HepG2 (cell line): Measurements from ENCODE around the gene FAM131C. TPM values are rescaled to one million over a fixed set of nuclear protein-coding genes. Genes with fewer than 3 reads are reported as not detected.

Experiments used
- DRAP1 ChIP-seq: IDR thresholded peaks from 2 replicates; pipeline ENCODE4 v1.6.1; 2016; ENCODE audit warnings: missing genetic modification reagents, missing compliant biosample characterization
- ESRRA ChIP-seq: sonication (generic); formaldehyde crosslinking; IDR thresholded peaks from 2 replicates; pipeline ENCODE4 v1.5.1; 2020; ENCODE audit warnings: mild to moderate bottlenecking, low read depth, missing genetic modification reagents
- ETV5 ChIP-seq: IDR thresholded peaks from 2 replicates; pipeline ENCODE4 v1.6.1; 2018; ENCODE audit warnings: missing biosample characterization, missing genetic modification reagents, inconsistent platforms, borderline replicate concordance
- GATAD1 ChIP-seq: IDR thresholded peaks from 2 replicates; pipeline ENCODE4 v1.6.1; 2016; ENCODE audit warnings: missing genetic modification reagents, missing compliant biosample characterization
- HMGA1 ChIP-seq: sonication (generic); formaldehyde crosslinking; conservative IDR thresholded peaks from 2 replicates; pipeline ENCODE4 v1.4.0; 2020; ENCODE audit warnings: missing genetic modification reagents
- JUND ChIP-seq: sonication (generic); formaldehyde crosslinking; IDR thresholded peaks from 2 replicates; pipeline ENCODE4 v1.8.0; 2022; ENCODE audit warnings: mild to moderate bottlenecking, missing genetic modification reagents
- NCOR1 ChIP-seq: fragments of 200-600 bp; sonication (generic); IDR thresholded peaks from 2 replicates; pipeline ENCODE4 v1.7.0; 2017; ENCODE audit warnings: antibody characterized with exemption, low read length, borderline replicate concordance
- NR2F6 ChIP-seq, 2 experiments: IDR thresholded peaks; 2 replicates each; pipeline ENCODE4 v1.6.1; 2016; ENCODE audit warnings: antibody characterized with exemption in 1 of 2, mild to moderate bottlenecking in 1 of 2
- RBM39 ChIP-seq: fragments of 200-400 bp; formaldehyde crosslinking; IDR thresholded peaks from one replicate; pipeline ENCODE4 v1.6.1; 2018; ENCODE audit warnings: antibody characterized with exemption, mild to moderate bottlenecking, low read depth, low read length; ENCODE audit not compliant: poor library complexity, severe bottlenecking
- RXRB ChIP-seq: IDR thresholded peaks from 2 replicates; pipeline ENCODE4 v1.6.1; 2016; ENCODE audit warnings: borderline replicate concordance, missing genetic modification reagents, missing compliant biosample characterization
- SMAD1 ChIP-seq: sonication (generic); formaldehyde crosslinking; IDR thresholded peaks from 2 replicates; pipeline ENCODE4 v1.4.0; 2020; ENCODE audit warnings: missing genetic modification reagents, low read depth, mild to moderate bottlenecking, borderline replicate concordance
- ZBED4 ChIP-seq: sonication (generic); formaldehyde crosslinking; IDR thresholded peaks from 2 replicates; pipeline ENCODE4 v1.4.0; 2020; ENCODE audit warnings: missing genetic modification reagents, borderline replicate concordance
- ZBTB2 ChIP-seq: sonication (generic); formaldehyde crosslinking; IDR thresholded peaks from 2 replicates; pipeline ENCODE4 v1.8.0; 2022; ENCODE audit warnings: low read depth, missing genetic modification reagents
- ZFP36L1 ChIP-seq: sonication (generic); formaldehyde crosslinking; IDR thresholded peaks from 2 replicates; pipeline ENCODE4 v1.8.0; 2022; ENCODE audit warnings: mild to moderate bottlenecking, missing genetic modification reagents, moderate library complexity
- ZFYVE20 ChIP-seq: sonication (generic); formaldehyde crosslinking; IDR thresholded peaks from 2 replicates; pipeline ENCODE4 v1.8.0; 2023; ENCODE audit warnings: low read depth, mild to moderate bottlenecking, moderate library complexity, missing genetic modification reagents, borderline replicate concordance
- ZKSCAN5 ChIP-seq: sonication (generic); formaldehyde crosslinking; IDR thresholded peaks from 2 replicates; pipeline ENCODE4 v1.5.1; 2020; ENCODE audit warnings: mild to moderate bottlenecking, missing genetic modification reagents
- ZNF225 ChIP-seq: sonication (generic); formaldehyde crosslinking; IDR thresholded peaks from 2 replicates; pipeline ENCODE4 v1.4.0; 2020; ENCODE audit warnings: mild to moderate bottlenecking, missing genetic modification reagents
- ZNF710 ChIP-seq: sonication (generic); formaldehyde crosslinking; IDR thresholded peaks from 2 replicates; pipeline ENCODE4 v1.5.0; 2020; ENCODE audit warnings: mild to moderate bottlenecking, missing genetic modification reagents, borderline replicate concordance
- ZNF724P ChIP-seq: sonication (generic); formaldehyde crosslinking; IDR thresholded peaks from 2 replicates; pipeline ENCODE4 v1.8.0; 2022; ENCODE audit warnings: missing genetic modification reagents, borderline replicate concordance
- polyA plus RNA-seq, 8 experiments: library from polyadenylated mRNA; depleted of rRNA in 3 of 8; stranded (reverse) in 7 of 8; unstranded in 1 of 8; fragments of >200 nt; fragmentation: Illumina TruSeq in 4 of 8; extraction: Trizol in 4 of 8; gene quantifications; 2 replicates each; pipeline versions ENCODE4 v1.2.1 to v1.2.3, GENCODE V29; 2011 to 2016; ENCODE audit warnings: low read depth in 4 of 8, missing spikeins in 1 of 8, mixed read lengths in 1 of 8; ENCODE audit not compliant: insufficient read depth in 1 of 8
- total RNA-seq, 5 experiments: library from RNA; depleted of rRNA; stranded (reverse); fragments of >200 nt; fragmentation: Illumina TruSeq; extraction: Trizol; gene quantifications; 2 replicates each; pipeline ENCODE4 v1.2.3, GENCODE V29; 2016; ENCODE audit warnings: low read depth in 1 of 5

FAM131C gene
- total and polyA plus RNA-seq, 2 of the 13 experiments (the other 11 are each of a cell fraction or from before 2014, with no cell fraction given), result 0.07 TPM; not detected in 1

- TF ChIP-seq NR2F6 (IDR thresholded peaks at IDR 0.05) (peak; percentile 98), NR2F6 (CRISPR knock-in tag; IDR thresholded peaks at IDR 0.05) (peak; percentile 100), SMAD1 (CRISPR knock-in tag) (no peak; the same call in 1 of the 2 replicates), RXRB (CRISPR knock-in tag) (peak; percentile 98), ZNF710 (0 out of 2 replicates have a peak, but pooled peaks have one; percentile 69), RBM39 (peak; percentile 63), ZFYVE20 (CRISPR knock-in tag) (no peak), ZBTB2 (CRISPR knock-in tag) (0 out of 2 replicates have a peak, but pooled peaks have one; percentile 60), ZBED4 (CRISPR knock-in tag) (peak; percentile 45; the same call in 1 of the 2 replicates), NCOR1 (peak; percentile 92), JUND (peak; percentile 26; the same call in 1 of the 2 replicates), ZKSCAN5 (CRISPR knock-in tag) (no peak), ESRRA (0 out of 2 replicates have a peak, but pooled peaks have one; percentile 68), ZFP36L1 (CRISPR knock-in tag) (no peak), ZNF724P (CRISPR knock-in tag) (no peak), ETV5 (CRISPR knock-in tag) (peak; percentile 74), GATAD1 (0 out of 2 replicates have a peak, but pooled peaks have one; percentile 31), DRAP1 (CRISPR knock-in tag) (no peak), ZNF225 (CRISPR knock-in tag) (no peak), HMGA1 (CRISPR knock-in tag) (no peak)
Observed at GRCh38 chr1:16112596-16113555, 39.4 kb upstream of the FAM131C start (continued).
